Suprapubic skin (tissue), 4 donors: Measurements from ENCODE around the gene SFRP5.

Source experiments
- CTCF ChIP-seq, 2 donors: fragments of 200-600 bp in 1 of 2; fragments of 450-650 bp in 1 of 2; sonication (generic) in 1 of 2; IDR thresholded peaks; one replicate each; pipeline ENCODE4 v1.5.1; 2016 to 2019; ENCODE audit warnings: antibody characterized with exemption in 2 of 2, mild to moderate bottlenecking in 1 of 2, moderate library complexity in 1 of 2
- EP300 ChIP-seq: sonication (generic); formaldehyde crosslinking; IDR thresholded peaks from one replicate; pipeline ENCODE4 v1.6.1; 2017; ENCODE audit warnings: antibody characterized with exemption
- POLR2A ChIP-seq, 2 donors: fragments of 450-650 bp; IDR thresholded peaks; one replicate each; pipeline ENCODE4 v1.6.1; 2017; ENCODE audit warnings: antibody characterized with exemption in 2 of 2, mild to moderate bottlenecking in 2 of 2, moderate library complexity in 2 of 2
- POLR2AphosphoS5 ChIP-seq, 3 donors: sonication (generic); formaldehyde crosslinking; IDR thresholded peaks; one replicate each; pipeline ENCODE4 v1.6.1; 2017; ENCODE audit warnings: antibody characterized with exemption in 3 of 3

DNA sequence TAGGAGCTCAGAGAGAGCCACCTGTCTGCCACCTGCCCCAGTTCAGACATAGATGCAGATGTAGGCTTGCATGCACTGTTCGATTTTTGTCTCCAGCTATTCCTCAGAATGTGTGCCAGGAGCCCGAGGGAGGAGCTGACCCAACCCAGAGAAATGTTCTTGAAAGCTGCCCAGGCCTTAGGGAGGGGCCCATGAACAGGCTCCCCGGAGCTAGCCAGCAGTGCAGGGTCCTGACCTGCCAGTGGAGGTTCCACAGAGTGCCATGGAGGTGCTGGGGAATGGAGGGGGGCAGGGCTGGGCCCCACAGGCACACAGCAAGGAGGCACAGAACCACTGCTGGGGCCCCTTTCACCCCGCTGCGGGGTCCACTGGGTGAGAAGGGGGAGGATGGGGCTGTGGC, 29.6 kb upstream of the SFRP5 start:
- no peak for TF ChIP-seq CTCF (IDR thresholded peaks at IDR 0.05)
- TF ChIP-seq EP300: no peak
- no peak for TF ChIP-seq POLR2A (IDR thresholded peaks at IDR 0.05)
- TF ChIP-seq POLR2AphosphoS5 (IDR thresholded peaks at IDR 0.05): no peak
